Erythroblast (primary cell): ENCODE results near the gene RBM23.

ENCODE experiments used
- DNase-seq, 2 experiments: peaks; one replicate each; lab custom pipeline; 2025; lab: John Stamatoyannopoulos, UW
- GATA1 ChIP-seq: IDR thresholded peaks from 2 replicates; pipeline ENCODE4 v1.6.1; 2011; ENCODE audit warnings: low read depth, mild to moderate bottlenecking, control low read depth, low read length, moderate library complexity
- POLR2A ChIP-seq: IDR thresholded peaks from 2 replicates; pipeline ENCODE4 v1.6.1; 2011; ENCODE audit warnings: mild to moderate bottlenecking, low read length

The RBM23 gene

GRCh38 chr14:22887260-22887989, 31.5 kb downstream of the RBM23 start:
- TF ChIP-seq POLR2A (no peak), GATA1 (no peak)
- DNase-seq: peak; percentile 67 to 70

GRCh38 chr14:22886500-22887259, 32.3 kb downstream of the RBM23 start:
- TF ChIP-seq GATA1 (no peak), POLR2A (peak; percentile 64)
- DNase-seq: peak; percentile 84 to 85

GRCh38 chr14:22885975-22886374, 33.0 kb downstream of the RBM23 start:
- DNase-seq: no peak
- TF ChIP-seq POLR2A: no peak
- no peak for TF ChIP-seq GATA1

- DNase-seq: no peak
- TF ChIP-seq GATA1 (no peak), POLR2A (no peak)
Measured at GRCh38 chr14:22884738-22885523, 34.0 kb downstream of the RBM23 start.

- TF ChIP-seq GATA1 (no peak), POLR2A (no peak)
- DNase-seq: no peak
Measured at GRCh38 chr14:22884076-22884737, 34.7 kb downstream of the RBM23 start.

- no peak for DNase-seq
- no peak for TF ChIP-seq POLR2A
- TF ChIP-seq GATA1: no peak
Measured at GRCh38 chr14:22883173-22883976, 35.6 kb downstream of the RBM23 start, which contains the start of gene REM2. Gene REM2 (plus strand): TSS chr14:22883222. CDS start chr14:22883288, 66 bp downstream.

GRCh38 chr14:22882529-22883172, 36.3 kb downstream of the RBM23 start:
- DNase-seq: peak in 1 of 2 experiments; percentile 50
- no peak for TF ChIP-seq GATA1
- no peak for TF ChIP-seq POLR2A

GRCh38 chr14:22882064-22882463, 36.9 kb downstream of the RBM23 start:
- DNase-seq: no peak
- TF ChIP-seq GATA1 (no peak), POLR2A (no peak)

- DNase-seq: no peak
- TF ChIP-seq POLR2A (no peak), GATA1 (no peak)
Measured at GRCh38 chr14:22878271-22879246, 40.4 kb downstream of the RBM23 start.

GRCh38 chr14:22877000-22877501, 41.9 kb downstream of the RBM23 start:
- DNase-seq: no peak
- no peak for TF ChIP-seq GATA1
- TF ChIP-seq POLR2A: no peak
